Suppressor macrophage treated with lipopolysaccharide for 4 hours (primary cell): ENCODE results near the gene CHST1.

Experiments used
- DNase-seq: peaks from one replicate; pipeline ENCODE4 v3.0.0-alpha.2; 2020

The CHST1 gene

GRCh38 chr11:45674481-45675190, 9.2 kb upstream of the CHST1 start:
- no peak for DNase-seq

GRCh38 chr11:45673441-45673840, 8.0 kb upstream of the CHST1 start:
- no peak for DNase-seq

GRCh38 chr11:45672593-45672992, 7.2 kb upstream of the CHST1 start:
- no peak for DNase-seq

GRCh38 chr11:45671246-45672171, 6.1 kb upstream of the CHST1 start:
- no peak for DNase-seq

- no peak for DNase-seq
Measured at GRCh38 chr11:45670386-45671135, 5.1 kb upstream of the CHST1 start.

- no peak for DNase-seq
Measured at GRCh38 chr11:45669956-45670355, 4.5 kb upstream of the CHST1 start.

- no peak for DNase-seq
Measured at GRCh38 chr11:45669146-45669545, 3.7 kb upstream of the CHST1 start.

- DNase-seq, result no peak
Measured at GRCh38 chr11:45667929-45668680, 2.7 kb upstream of the CHST1 start.

GRCh38 chr11:45666648-45667642, 1.5 kb upstream of the CHST1 start:
- no peak for DNase-seq

- no peak for DNase-seq
Measured at GRCh38 chr11:45665933-45666647, 668 bp upstream of the CHST1 start.

- no peak for DNase-seq
Measured at GRCh38 chr11:45664376-45665205, 831 bp downstream of the CHST1 start.

- DNase-seq, result no peak
Measured at GRCh38 chr11:45663486-45664375, 1.7 kb downstream of the CHST1 start.

- DNase-seq, result peak; percentile 19
Measured at GRCh38 chr11:45662665-45663485, 2.5 kb downstream of the CHST1 start.

GRCh38 chr11:45662096-45662664, 3.2 kb downstream of the CHST1 start:
- DNase-seq, result no peak

- DNase-seq, result no peak
Measured at GRCh38 chr11:45661439-45662055, 3.9 kb downstream of the CHST1 start.

GRCh38 chr11:45660729-45661438, 4.5 kb downstream of the CHST1 start:
- DNase-seq, result no peak
